H7 (cell line): ENCODE measurements around the gene UHMK1. TPM values are rescaled to one million over a fixed set of nuclear protein-coding genes. Genes with fewer than 3 reads are reported as not detected.
"Not testable (repeated sequence)": the region's sequence is repeated elsewhere in the genome, so short reads cannot be mapped to it uniquely, and the experiment has no call there.

ENCODE experiments used
- DNase-seq: peaks from one replicate; pipeline ENCODE4 v3.0.0; 2012
- H3K27me3 ChIP-seq: 2 replicates; pipeline ENCODE4 v1.6.0; 2011; ENCODE audit warnings: mild to moderate bottlenecking, low read length; ENCODE audit not compliant: control insufficient read depth, insufficient read depth
- H3K36me3 ChIP-seq: replicated peaks from 2 replicates; pipeline ENCODE4 v1.5.1; 2011; ENCODE audit warnings: low read length; ENCODE audit not compliant: control insufficient read depth, insufficient read depth
- H3K4me3 ChIP-seq: 2 replicates; pipeline ENCODE4 v1.5.1; 2011; ENCODE audit warnings: low read depth, mild to moderate bottlenecking, control low read depth, low read length, moderate library complexity; ENCODE audit not compliant: insufficient read depth
- total RNA-seq: library from RNA; depleted of rRNA; stranded (reverse); fragments of >200 nt; shearing (Covaris generic); gene quantifications from 2 replicates; pipeline ENCODE4 v1.2.3, GENCODE V29; 2014; rRNA removed

The UHMK1 gene
- 21.7 and 30.2 TPM in 2 replicates for total RNA-seq

- Histone ChIP-seq H3K27me3 (no peaks in the 10 kb centered on the region), H3K36me3 (peaks cover 5% of the 10 kb centered on the region), H3K4me3 (peak within 1 kb of the TSS; percentile 98)
- DNase-seq: peak; percentile 90
Measured at GRCh38 chr1:162497723-162498495, at the start of gene UHMK1. TSS of gene UHMK1 (plus strand) at chr1:162497818. CDS start at chr1:162498001, 183 bp downstream.

- DNase-seq, H3K4me3 ChIP-seq: not testable (repeated sequence)
Measured at GRCh38 chr1:162454361-162454760, 43.3 kb upstream of the UHMK1 start.

GRCh38 chr1:162456323-162456722 is 41.3 kb upstream of the UHMK1 start:
- H3K27me3 ChIP-seq: no peaks in the 10 kb centered on the region
- no peak overlapping the region for H3K4me3 ChIP-seq
- H3K36me3 ChIP-seq: no peaks in the 10 kb centered on the region
- DNase-seq: no peak

More at GRCh38 chr1:162454361-162454760, 43.3 kb upstream of the UHMK1 start:
- H3K36me3 ChIP-seq, H3K27me3 ChIP-seq: not testable (repeated sequence)

- Histone ChIP-seq H3K36me3 (no peaks in the 10 kb centered on the region), H3K27me3 (no peaks in the 10 kb centered on the region), H3K4me3 (no peak overlapping the region)
- no peak for DNase-seq
Measured at GRCh38 chr1:162458236-162458635, 39.4 kb upstream of the UHMK1 start.

DNA sequence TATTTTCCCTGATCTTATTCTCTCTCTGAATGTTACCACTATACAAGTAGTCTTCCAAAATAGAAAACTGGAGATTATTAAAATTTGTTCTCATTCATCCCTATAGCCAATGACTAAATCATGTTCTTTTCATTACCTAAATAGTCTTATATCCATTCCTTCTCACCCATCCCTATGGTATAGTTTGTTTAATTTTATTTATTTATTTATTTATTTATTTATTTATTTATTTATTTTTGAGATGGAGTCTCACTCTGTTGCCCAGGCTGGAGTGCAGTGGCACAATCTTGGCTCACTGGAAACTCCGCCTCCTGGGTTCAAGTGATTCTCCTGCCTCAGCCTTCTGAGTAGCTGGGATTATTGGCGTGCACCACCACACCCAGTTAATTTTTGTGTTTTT is 35.2 kb upstream of the UHMK1 start:
- H3K4me3 ChIP-seq, H3K27me3 ChIP-seq, H3K36me3 ChIP-seq, DNase-seq: not testable (repeated sequence)

DNA sequence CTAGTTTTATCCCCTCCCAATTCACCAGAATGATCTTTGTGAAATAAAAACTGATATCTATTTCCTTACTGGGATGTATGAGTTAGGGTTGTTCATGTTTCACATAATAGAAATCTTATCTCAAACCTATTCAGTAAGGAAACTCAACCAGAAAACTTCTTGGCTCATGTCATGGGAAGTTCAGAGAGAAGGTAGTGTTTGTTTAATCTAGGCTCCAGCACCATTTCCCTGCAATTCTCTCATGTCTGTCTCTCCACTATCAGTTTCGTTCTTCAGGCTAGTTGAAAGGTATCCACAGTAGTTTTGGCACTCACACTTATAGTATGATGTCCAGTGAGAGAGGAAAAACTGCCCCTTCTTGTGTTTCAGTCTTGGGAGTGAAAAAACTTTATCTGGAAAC is 34.6 kb upstream of the UHMK1 start:
- Histone ChIP-seq H3K27me3 (no peaks in the 10 kb centered on the region), H3K4me3 (no peak overlapping the region), H3K36me3 (no peaks in the 10 kb centered on the region)
- DNase-seq: no peak

GRCh38 chr1:162466797-162467196 is 30.8 kb upstream of the UHMK1 start:
- Histone ChIP-seq H3K27me3 (no peaks in the 10 kb centered on the region), H3K4me3 (no peak overlapping the region), H3K36me3 (no peaks in the 10 kb centered on the region)
- no peak for DNase-seq

GRCh38 chr1:162470216-162470615 is 27.4 kb upstream of the UHMK1 start:
- DNase-seq: no peak
- Histone ChIP-seq H3K4me3 (no peak overlapping the region), H3K27me3 (no peaks in the 10 kb centered on the region), H3K36me3 (no peaks in the 10 kb centered on the region)

DNA sequence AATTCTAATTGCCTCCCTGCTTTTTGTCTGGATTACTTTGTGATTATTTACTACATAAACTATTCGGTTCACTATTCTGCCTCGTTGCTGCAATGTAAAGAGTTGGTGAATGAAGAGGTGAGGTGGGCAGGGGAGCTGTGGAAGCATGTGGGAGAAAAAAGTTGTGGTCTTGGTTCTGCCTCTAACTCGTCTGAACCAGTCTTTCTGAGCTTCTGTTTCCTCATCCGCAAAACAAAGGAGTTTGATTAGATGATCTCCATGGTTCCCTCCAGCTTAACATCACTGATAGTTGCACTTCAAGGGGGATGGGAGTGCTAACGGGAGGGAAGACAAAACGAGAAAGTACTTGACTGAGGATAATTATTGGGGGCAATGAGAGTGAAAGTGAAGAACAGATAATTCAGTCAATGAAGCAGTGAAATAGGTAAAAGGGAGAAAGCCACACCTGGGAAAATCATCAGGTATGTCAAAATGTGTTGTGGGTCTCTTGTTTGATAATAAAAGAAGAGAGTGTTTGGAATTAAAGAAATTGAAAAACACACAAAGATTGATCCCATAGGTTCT is 26.2 kb upstream of the UHMK1 start:
- peak; percentile 72 for DNase-seq
- Histone ChIP-seq H3K36me3 (no peaks in the 10 kb centered on the region), H3K4me3 (no peak overlapping the region), H3K27me3 (no peaks in the 10 kb centered on the region)

DNA sequence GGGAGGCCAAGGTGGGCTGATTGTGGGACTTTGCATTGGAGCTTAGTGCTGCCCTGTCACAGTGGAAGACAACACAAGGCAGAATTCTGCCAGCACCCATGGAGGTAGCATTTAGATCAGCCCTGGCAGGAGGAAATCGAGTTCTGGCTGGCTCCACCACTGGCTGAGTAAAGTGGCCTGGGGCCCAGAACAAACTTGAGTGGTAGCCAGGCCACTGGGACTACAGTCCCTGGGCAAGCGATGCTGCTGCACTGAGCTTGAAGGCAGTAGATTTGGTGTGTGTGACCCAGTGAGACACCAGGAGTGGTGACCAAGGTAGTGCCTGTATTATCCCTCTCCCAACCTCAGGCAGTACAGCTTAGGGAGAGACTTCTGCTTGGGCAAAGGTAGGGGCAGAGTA is 22.5 kb upstream of the UHMK1 start:
- no peak overlapping the region for H3K4me3 ChIP-seq
- no peaks in the 10 kb centered on the region for H3K27me3 ChIP-seq
- H3K36me3 ChIP-seq: no peaks in the 10 kb centered on the region
- DNase-seq: no peak

GRCh38 chr1:162475539-162476185 is 22.0 kb upstream of the UHMK1 start:
- peak; percentile 73 for DNase-seq
- no peak overlapping the region for H3K4me3 ChIP-seq
- H3K36me3 ChIP-seq: no peaks in the 10 kb centered on the region

DNA sequence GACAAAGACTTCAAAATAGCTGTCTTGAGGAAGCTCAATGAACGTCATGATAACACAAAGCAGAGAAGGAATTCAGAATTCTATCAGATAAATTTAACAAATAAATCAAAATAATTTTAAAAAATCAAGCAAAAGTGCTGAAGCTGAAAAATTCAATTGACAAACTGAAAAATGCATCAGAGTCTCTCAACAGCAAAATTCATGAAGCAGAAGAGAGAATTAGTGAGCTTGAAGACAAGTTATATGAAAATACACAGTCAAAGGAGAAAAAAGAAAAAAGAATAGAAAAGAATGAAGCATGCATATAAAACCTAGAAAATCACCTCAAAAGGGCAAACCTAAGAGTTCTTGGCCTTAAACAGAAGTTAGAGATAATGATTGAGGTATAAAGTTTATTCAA is 21.0 kb upstream of the UHMK1 start:
- DNase-seq: no peak

More at GRCh38 chr1:162475539-162476185, 22.0 kb upstream of the UHMK1 start:
- H3K27me3 ChIP-seq: no peaks in the 10 kb centered on the region

GRCh38 chr1:162485236-162485635 is 12.4 kb upstream of the UHMK1 start:
- H3K4me3 ChIP-seq: no peak overlapping the region
- no peaks in the 10 kb centered on the region for H3K36me3 ChIP-seq
- H3K27me3 ChIP-seq: no peaks in the 10 kb centered on the region
- no peak for DNase-seq

More for the DNA sequence above, 21.0 kb upstream of the UHMK1 start:
- H3K4me3 ChIP-seq: no peak overlapping the region
- H3K36me3 ChIP-seq: no peaks in the 10 kb centered on the region
- no peaks in the 10 kb centered on the region for H3K27me3 ChIP-seq

- no peak overlapping the region for H3K4me3 ChIP-seq
- no peaks in the 10 kb centered on the region for H3K27me3 ChIP-seq
- no peaks in the 10 kb centered on the region for H3K36me3 ChIP-seq
- no peak for DNase-seq
Measured at GRCh38 chr1:162487241-162487640, 10.4 kb upstream of the UHMK1 start.

- Histone ChIP-seq H3K27me3 (no peaks in the 10 kb centered on the region), H3K36me3 (no peaks in the 10 kb centered on the region), H3K4me3 (no peak overlapping the region)
- no peak for DNase-seq
Measured at GRCh38 chr1:162488219-162488618, 9.4 kb upstream of the UHMK1 start.
